Esophagus (tissue), 2 donors: Measurements from ENCODE around the gene L1TD1. TPM values are rescaled to one million over a fixed set of nuclear protein-coding genes. Genes with fewer than 3 reads are reported as not detected.

ENCODE experiments used
- polyA plus RNA-seq, 2 donors: library from polyadenylated mRNA; stranded (reverse); fragments of 200-250 nt; gene quantifications; one replicate each; pipeline ENCODE4 v1.2.3, GENCODE V29; 2013
- donor health status: healthy with polysubstance abuse.
- donor health status: Bipolar disorder and iron deficiency.

Gene L1TD1
- polyA plus RNA-seq, 2 donors = 0.01 to 0.06 TPM

Other genes starting within 250 kb of the L1TD1 start
- under 1 TPM; 0.01 to 0.12 TPM for gene KANK4, start 124.6 kb downstream of the L1TD1 start, polyA plus RNA-seq
- 10 to 100 TPM in 1 of 2 donors, 1 to 10 TPM in 1; 6.9 to 13.5 TPM for gene USP1, start 242.2 kb downstream of the L1TD1 start, polyA plus RNA-seq